ENCODE data around the gene RNF10. TPM values are rescaled to one million over a fixed set of nuclear protein-coding genes. Genes with fewer than 3 reads are reported as not detected.
"Not testable (repeated sequence)": the region's sequence is repeated elsewhere in the genome, so short reads cannot be mapped to it uniquely, and the experiment has no call there.

Gene RNF10
- polyA plus RNA-seq, 1 donor from 2014 or later, result 139 TPM

DNA sequence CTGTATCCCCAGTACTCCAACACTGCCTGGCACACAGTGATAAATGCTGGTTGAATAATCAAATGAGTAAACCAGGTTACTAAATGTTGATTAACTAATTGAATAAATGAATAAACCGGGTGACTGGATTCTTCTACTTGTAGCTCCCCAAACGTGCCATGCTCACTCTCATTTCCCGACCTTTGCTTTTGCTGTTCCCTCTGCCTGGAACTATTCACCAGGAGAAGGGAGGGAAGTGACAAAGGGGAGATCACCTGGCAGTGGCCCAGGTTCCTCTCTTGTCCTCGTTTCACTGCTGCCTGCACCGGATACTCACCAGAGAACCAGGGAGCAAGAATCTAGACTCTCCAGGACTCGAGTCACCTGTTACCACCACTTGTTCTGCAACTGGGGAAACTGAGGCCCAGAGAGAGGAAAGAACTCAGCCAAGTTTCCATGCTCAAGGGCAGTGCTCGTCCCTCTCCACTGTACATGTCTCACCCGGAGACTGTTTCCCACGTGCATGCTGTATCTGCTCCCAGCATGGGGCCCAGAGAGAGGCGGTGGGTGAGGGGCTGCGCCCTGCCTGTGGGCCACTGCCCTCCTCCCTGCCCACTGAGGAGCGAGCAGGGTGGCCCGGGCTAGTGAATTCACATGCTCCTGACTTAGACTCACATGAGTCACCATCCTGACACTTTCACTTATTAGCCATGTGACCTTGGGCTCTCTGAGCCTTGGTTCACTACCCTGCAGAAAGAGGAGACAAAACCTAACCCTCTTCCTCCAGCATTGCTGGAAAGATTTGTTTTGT, 64.7 kb downstream of the RNF10 start:
- Histone ChIP-seq H3K9me2 (ENCODE audit: insufficient read depth, low read length) (no peaks in the 10 kb centered on the region), H3K9ac (ENCODE audit: low read length) (no peak overlapping the region), H4K20me1 (ENCODE audit: insufficient read depth) (no peaks in the 10 kb centered on the region), H3K9me3 (ENCODE audit: low read length) (no peaks in the 10 kb centered on the region), H3K4me3 (ENCODE audit: low read length) (no peak overlapping the region), H3K27me3 (ENCODE audit: insufficient read depth, low read depth, low read length) (no peaks in the 10 kb centered on the region), H3F3A (ENCODE audit: insufficient read depth, low read length, poor library complexity, severe bottlenecking) (no peaks in the 10 kb centered on the region), H3K79me2 (replicated peaks; ENCODE audit: insufficient read depth, low read length) (no peaks in the 10 kb centered on the region), H2AFZ (ENCODE audit: low read depth, low read length) (no peak overlapping the region), H3K4me2 (ENCODE audit: low read length) (no peak overlapping the region), H3K36me3 (ENCODE audit: insufficient read depth, low read length) (no peaks in the 10 kb centered on the region), H3K27ac (ENCODE audit: low read length) (no peak overlapping the region)
- no peak for TF ChIP-seq POLR2AphosphoS5 (IDR thresholded peaks at IDR 0.05)
- TF ChIP-seq MXI1 (conservative IDR thresholded peaks at IDR 0.05; ENCODE audit: poor library complexity, severe bottlenecking), result no peak
- no peak for TF ChIP-seq SMC3 (conservative IDR thresholded peaks at IDR 0.05; ENCODE audit: poor library complexity)
- TF ChIP-seq TAF1 (IDR thresholded peaks at IDR 0.05; ENCODE audit: low read depth), result no peak
- TF ChIP-seq RAD21 (conservative IDR thresholded peaks at IDR 0.05), result no peak

DNA sequence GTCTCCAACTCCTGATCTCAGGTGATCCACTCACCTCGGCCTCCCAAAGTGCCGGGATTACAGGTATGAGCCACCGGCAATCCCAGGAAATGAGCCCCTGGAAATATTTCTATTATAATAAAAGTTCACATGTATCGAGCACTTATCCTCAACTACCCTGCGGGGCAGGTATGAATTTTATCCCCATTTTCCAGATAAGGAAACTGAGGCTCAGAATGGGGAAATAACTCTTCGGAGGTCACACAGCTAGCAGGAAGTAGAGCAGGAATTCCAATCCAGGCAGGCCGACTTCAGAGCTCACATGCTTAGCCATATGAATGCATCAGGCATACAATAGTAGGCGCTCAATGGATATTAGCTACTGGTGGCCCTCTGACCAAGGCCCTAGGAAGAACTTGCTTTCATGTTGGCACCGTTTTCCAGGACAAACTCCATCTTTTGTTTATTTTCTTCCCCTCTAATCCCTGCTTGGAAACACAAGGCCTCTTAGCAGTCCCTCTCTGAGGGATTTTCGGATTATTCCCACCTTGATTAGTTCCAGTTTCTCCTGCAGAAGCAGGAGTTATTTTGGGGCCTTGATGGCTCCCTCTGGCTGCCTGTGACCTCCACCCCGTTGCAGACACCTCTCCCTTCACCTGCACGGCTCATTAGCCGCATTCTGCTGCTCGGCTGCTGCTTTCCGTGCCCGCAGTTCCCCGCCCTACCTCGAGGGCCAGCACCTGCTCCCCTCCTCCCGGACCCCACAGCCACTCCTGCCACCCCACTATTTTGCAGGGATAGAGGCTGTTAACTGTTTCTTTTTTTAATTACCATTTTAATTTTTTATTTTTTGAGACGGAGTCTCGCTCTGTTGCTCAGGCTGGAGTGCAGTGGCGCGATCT, 65.8 kb downstream of the RNF10 start:
- Histone ChIP-seq H3K27me3 (ENCODE audit: insufficient read depth, low read depth, low read length) (no peaks in the 10 kb centered on the region), H3K9me3 (ENCODE audit: low read length) (no peaks in the 10 kb centered on the region), H3K9ac (ENCODE audit: low read length) (no peak overlapping the region), H3K4me2 (ENCODE audit: low read length) (no peak overlapping the region), H3K79me2 (replicated peaks; ENCODE audit: insufficient read depth, low read length) (no peaks in the 10 kb centered on the region), H3K27ac (ENCODE audit: low read length) (no peak overlapping the region), H4K20me1 (ENCODE audit: insufficient read depth) (no peaks in the 10 kb centered on the region), H3K36me3 (ENCODE audit: insufficient read depth, low read length) (no peaks in the 10 kb centered on the region), H3K4me3 (ENCODE audit: low read length) (no peak overlapping the region), H3F3A (ENCODE audit: insufficient read depth, low read length, poor library complexity, severe bottlenecking) (no peaks in the 10 kb centered on the region), H3K9me2 (ENCODE audit: insufficient read depth, low read length) (no peaks in the 10 kb centered on the region), H2AFZ (ENCODE audit: low read depth, low read length) (no peak overlapping the region)
- TF ChIP-seq, protein P1, sequence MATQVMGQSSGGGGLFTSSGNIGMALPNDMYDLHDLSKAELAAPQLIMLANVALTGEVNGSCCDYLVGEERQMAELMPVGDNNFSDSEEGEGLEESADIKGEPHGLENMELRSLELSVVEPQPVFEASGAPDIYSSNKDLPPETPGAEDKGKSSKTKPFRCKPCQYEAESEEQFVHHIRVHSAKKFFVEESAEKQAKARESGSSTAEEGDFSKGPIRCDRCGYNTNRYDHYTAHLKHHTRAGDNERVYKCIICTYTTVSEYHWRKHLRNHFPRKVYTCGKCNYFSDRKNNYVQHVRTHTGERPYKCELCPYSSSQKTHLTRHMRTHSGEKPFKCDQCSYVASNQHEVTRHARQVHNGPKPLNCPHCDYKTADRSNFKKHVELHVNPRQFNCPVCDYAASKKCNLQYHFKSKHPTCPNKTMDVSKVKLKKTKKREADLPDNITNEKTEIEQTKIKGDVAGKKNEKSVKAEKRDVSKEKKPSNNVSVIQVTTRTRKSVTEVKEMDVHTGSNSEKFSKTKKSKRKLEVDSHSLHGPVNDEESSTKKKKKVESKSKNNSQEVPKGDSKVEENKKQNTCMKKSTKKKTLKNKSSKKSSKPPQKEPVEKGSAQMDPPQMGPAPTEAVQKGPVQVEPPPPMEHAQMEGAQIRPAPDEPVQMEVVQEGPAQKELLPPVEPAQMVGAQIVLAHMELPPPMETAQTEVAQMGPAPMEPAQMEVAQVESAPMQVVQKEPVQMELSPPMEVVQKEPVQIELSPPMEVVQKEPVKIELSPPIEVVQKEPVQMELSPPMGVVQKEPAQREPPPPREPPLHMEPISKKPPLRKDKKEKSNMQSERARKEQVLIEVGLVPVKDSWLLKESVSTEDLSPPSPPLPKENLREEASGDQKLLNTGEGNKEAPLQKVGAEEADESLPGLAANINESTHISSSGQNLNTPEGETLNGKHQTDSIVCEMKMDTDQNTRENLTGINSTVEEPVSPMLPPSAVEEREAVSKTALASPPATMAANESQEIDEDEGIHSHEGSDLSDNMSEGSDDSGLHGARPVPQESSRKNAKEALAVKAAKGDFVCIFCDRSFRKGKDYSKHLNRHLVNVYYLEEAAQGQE (IDR thresholded peaks at IDR 0.05; ENCODE audit: borderline replicate concordance), result no peak
- TF ChIP-seq SMC3 (conservative IDR thresholded peaks at IDR 0.05; ENCODE audit: poor library complexity) (no peak), EZH2 (IDR thresholded peaks at IDR 0.05; ENCODE audit: borderline replicate concordance, insufficient read depth, low read length, poor library complexity, severe bottlenecking) (no peak), RAD21 (conservative IDR thresholded peaks at IDR 0.05) (no peak), TAF1 (IDR thresholded peaks at IDR 0.05; ENCODE audit: low read depth) (no peak), POLR2AphosphoS5 (IDR thresholded peaks at IDR 0.05) (no peak), EP300 (conservative IDR thresholded peaks at IDR 0.05; ENCODE audit: poor library complexity, severe bottlenecking) (no peak)

DNA sequence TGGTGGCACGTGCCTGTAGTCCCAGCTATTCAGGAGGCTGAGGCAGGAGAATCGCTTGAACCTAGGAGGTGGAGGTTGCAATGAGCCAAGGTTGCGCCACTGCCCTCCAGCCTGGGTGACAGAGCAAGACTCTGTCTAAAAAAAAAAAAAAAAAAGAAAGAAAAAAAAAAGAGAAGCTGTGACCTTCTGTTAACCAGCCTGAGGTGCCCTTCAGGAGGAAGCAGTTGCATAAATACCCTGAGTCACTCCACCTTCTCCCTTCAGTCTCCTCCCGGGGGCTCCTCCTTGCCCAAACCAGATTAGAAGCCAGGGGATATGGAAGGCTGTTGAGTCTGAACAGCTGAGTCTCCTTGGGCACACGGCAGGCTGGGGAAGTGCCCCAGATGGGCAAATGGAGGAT, 68.3 kb downstream of the RNF10 start:
- not testable (repeated sequence) for H3K9me2 ChIP-seq (ENCODE audit: insufficient read depth, low read length); H3K4me3 ChIP-seq (ENCODE audit: low read length); H2AFZ ChIP-seq (ENCODE audit: low read depth, low read length); H3K9me3 ChIP-seq (ENCODE audit: low read length); H3K9ac ChIP-seq (ENCODE audit: low read length); H4K20me1 ChIP-seq (ENCODE audit: insufficient read depth); H3F3A ChIP-seq (ENCODE audit: insufficient read depth, low read length, poor library complexity, severe bottlenecking); H3K27me3 ChIP-seq (ENCODE audit: insufficient read depth, low read depth, low read length); H3K79me2 ChIP-seq (replicated peaks; ENCODE audit: insufficient read depth, low read length); H3K36me3 ChIP-seq (ENCODE audit: insufficient read depth, low read length); H3K27ac ChIP-seq (ENCODE audit: low read length); H3K4me2 ChIP-seq (ENCODE audit: low read length)

Measured in neural cell (in vitro differentiated cells).